B cell (primary cell): ENCODE results near the gene WRAP73.

ENCODE experiments used
- EZH2 ChIP-seq: IDR thresholded peaks from 2 replicates; pipeline ENCODE4 v1.6.1; 2012; ENCODE audit warnings: borderline replicate concordance, low read depth, mild to moderate bottlenecking, moderate library complexity, low read length; ENCODE audit not compliant: insufficient read depth, poor library complexity, severe bottlenecking
- TF ChIP-seq, protein P1 (sequence below): fragments of 200-600 bp; IDR thresholded peaks from one replicate; pipeline ENCODE4 v1.8.0; 2022; ENCODE audit warnings: antibody characterized with exemption, mild to moderate bottlenecking

DNA sequence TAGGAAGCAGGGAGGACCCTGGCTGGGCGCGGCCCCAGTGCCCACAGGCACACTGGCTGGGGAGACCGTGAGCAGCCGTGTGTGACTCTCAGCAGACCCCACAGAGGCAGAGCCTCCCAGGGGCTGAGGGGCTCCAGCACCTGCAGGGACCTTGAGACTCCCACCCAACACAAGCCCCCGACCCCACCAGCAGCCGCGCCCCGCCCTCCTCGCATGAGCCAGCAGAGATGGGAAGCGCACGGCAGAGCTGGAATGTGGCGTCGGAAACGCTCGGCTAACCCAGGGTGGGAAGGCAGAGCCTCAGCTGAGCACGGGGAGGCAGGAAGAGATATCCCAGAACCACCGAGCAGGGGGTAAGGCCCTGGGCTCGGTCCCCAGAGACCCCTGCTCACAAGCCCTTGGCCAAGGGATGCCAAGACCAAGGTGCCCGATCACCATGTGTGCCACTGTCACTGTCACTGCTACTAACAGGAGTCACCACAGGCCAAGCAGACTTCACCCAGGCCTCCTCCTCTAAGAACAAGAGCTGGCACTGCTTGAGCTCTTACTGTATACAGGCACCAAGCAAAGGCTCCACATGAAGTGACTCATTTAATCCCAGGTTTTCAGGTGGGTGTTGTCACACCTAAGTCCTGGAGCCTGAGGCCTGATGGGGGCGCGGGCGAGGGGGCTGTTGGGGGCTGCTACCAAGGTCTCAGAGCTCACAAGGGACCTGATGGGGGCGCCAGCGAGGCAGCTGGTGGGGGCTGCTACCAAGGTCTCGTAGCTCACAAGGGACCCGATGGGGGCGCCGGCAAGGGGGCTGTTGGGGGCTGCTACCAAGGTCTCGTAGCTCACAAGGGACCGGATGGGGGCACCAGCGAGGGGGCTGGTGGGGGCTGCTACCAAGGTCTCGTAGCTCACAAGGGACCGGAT, 58.7 kb downstream of the WRAP73 start:
- TF ChIP-seq, protein P1, sequence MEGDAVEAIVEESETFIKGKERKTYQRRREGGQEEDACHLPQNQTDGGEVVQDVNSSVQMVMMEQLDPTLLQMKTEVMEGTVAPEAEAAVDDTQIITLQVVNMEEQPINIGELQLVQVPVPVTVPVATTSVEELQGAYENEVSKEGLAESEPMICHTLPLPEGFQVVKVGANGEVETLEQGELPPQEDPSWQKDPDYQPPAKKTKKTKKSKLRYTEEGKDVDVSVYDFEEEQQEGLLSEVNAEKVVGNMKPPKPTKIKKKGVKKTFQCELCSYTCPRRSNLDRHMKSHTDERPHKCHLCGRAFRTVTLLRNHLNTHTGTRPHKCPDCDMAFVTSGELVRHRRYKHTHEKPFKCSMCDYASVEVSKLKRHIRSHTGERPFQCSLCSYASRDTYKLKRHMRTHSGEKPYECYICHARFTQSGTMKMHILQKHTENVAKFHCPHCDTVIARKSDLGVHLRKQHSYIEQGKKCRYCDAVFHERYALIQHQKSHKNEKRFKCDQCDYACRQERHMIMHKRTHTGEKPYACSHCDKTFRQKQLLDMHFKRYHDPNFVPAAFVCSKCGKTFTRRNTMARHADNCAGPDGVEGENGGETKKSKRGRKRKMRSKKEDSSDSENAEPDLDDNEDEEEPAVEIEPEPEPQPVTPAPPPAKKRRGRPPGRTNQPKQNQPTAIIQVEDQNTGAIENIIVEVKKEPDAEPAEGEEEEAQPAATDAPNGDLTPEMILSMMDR, result no peak
- no peak for TF ChIP-seq EZH2
